Pancreas (tissue), 10 donors: ENCODE measurements around the gene SAMD8. TPM values are rescaled to one million over a fixed set of nuclear protein-coding genes. Genes with fewer than 3 reads are reported as not detected.
"Not testable (repeated sequence)": the region's sequence is repeated elsewhere in the genome, so short reads cannot be mapped to it uniquely, and the experiment has no call there.

Source experiments
- ATAC-seq, 4 donors: fragments of 200-7000 bp; cut with Tn5 transposase; one replicate each; pipeline versions ENCODE4 v1.8.0 to v1.9.1; 2020; ENCODE audit warnings: mild to moderate bottlenecking in 4 of 4, moderate library complexity in 4 of 4
- DNase-seq, 6 donors: peaks; one replicate each; pipeline ENCODE4 v3.0.0-alpha.2; 2020
- FAIRE-seq: peaks from 2 replicates; lab custom pipeline; 2012; peaks lifted over from hg19 to GRCh38; lab: Jason Lieb, UNC
- H3K27ac ChIP-seq, 4 donors: fragments of 200-600 bp; sonication (generic); 1 replicate in 3 of 4; 2 replicates in 1 of 4; pipeline versions ENCODE4 v1.5.0 to v1.8.0; 2020
- H3K27me3 ChIP-seq, 4 donors: fragments of 200-600 bp; one replicate each; pipeline ENCODE4 v1.8.0; 2021
- H3K36me3 ChIP-seq, 3 donors: fragments of 200-600 bp; sonication (generic) in 1 of 3; one replicate each; pipeline versions ENCODE4 v1.5.0 to v1.8.0; 2020 to 2021
- H3K4me1 ChIP-seq, 3 donors: fragments of 200-600 bp; one replicate each; pipeline ENCODE4 v1.8.0; 2021
- H3K4me3 ChIP-seq, 4 donors: fragments of 200-600 bp; sonication (generic) in 2 of 4; one replicate each; pipeline versions ENCODE4 v1.5.0 to v1.8.0; 2020 to 2021
- H3K9me3 ChIP-seq, 4 donors: fragments of 200-600 bp; one replicate each; pipeline ENCODE4 v1.8.0; 2021
- CTCF ChIP-seq, 4 donors: fragments of 200-600 bp; sonication (generic) in 3 of 4; IDR thresholded peaks; one replicate each; pipeline versions ENCODE4 v1.5.0 to v1.8.0; 2021; ENCODE audit warnings: antibody characterized with exemption in 4 of 4
- WGBS, 2 donors: extraction: QIAGEN DNeasy Blood & Tissue Kit; methylation state at CpG; one replicate each; pipeline ENCODE4 v1.1.7; 2013; 5-methylcytosine and 5-hydroxymethylcytosine counted together
- intact Hi-C, 3 donors: fragments of 100-400 bp; cut with DNase I; formaldehyde crosslinking; loops; one replicate each; pipeline versions ENCODE4 v1.11.1 to v1.14.2; 2022
- polyA plus RNA-seq, 2 donors: library from polyadenylated mRNA; stranded (reverse); fragments of 200-250 nt; gene quantifications; one replicate each; pipeline ENCODE4 v1.2.3, GENCODE V29; 2013
- total RNA-seq, 6 donors: library from RNA; stranded (reverse); fragmentation: NEBNext Ultra II Directional in 4 of 6; extraction: Animal tissue kit (Norgen Biotek cat#: 25700) in 4 of 6; gene quantifications; one replicate each; pipeline versions ENCODE4 v1.2.1 to v1.2.4, GENCODE V29; 2021 to 2023
- donor health status: healthy with polysubstance abuse.
- donor health status: DM: no; HTN: no; CAD: no; lungs with moderate emphysema.
- donor health status: DM: no; HTN: no; CAD: no.
- donor health status: control.
- donor health status: control.
- donor health status: Bipolar disorder and iron deficiency.
- donor health status: DM: yes; HTN: yes; CAD: no.
- donor health status: DM: no; HTN: no; CAD: no.
- donor health status: DM: no; HTN: no; CAD: no.
- donor health status: DM: yes; HTN: yes; CAD: no.

SAMD8 gene
- total and polyA plus RNA-seq, 8 donors = 2.1 to 10.1 (median 6.2) TPM

GRCh38 chr10:75180592-75180991 lies 69.1 kb downstream of the SAMD8 start:
- intact Hi-C loops = no loop called here
- 89 to 95% methylated on average over 2 of the region's 2 CpGs for WGBS, 2 donors
- FAIRE-seq = peak; percentile 34

GRCh38 chr10:75181073-75181472 lies 69.6 kb downstream of the SAMD8 start:
- Histone ChIP-seq H3K27ac (no peak overlapping the region), H3K9me3 (no peaks in the 10 kb centered on the region), H3K27me3 (no peaks in the 10 kb centered on the region), H3K36me3 (peaks cover 0 to 3% (median 0%) of the 10 kb centered on the region in 3 donors), H3K4me3 (no peak overlapping the region), H3K4me1 (no peaks in the 10 kb centered on the region)
- no peak for FAIRE-seq
- TF ChIP-seq CTCF (IDR thresholded peaks at IDR 0.05) = no peak
- ATAC-seq = no peak
- intact Hi-C loops = no loop called here
- 85 to 94% methylated on average over 1 of the region's 1 CpG for WGBS, 2 donors
- DNase-seq = no peak

More at GRCh38 chr10:75180592-75180991, 69.1 kb downstream of the SAMD8 start:
- no peak for TF ChIP-seq CTCF (IDR thresholded peaks at IDR 0.05)
- no peak overlapping the region for H3K27ac ChIP-seq
- no peaks in the 10 kb centered on the region for H3K4me1 ChIP-seq
- DNase-seq (no peak), ATAC-seq (peak in 1 of 4 donors; percentile 18)
- no peaks in the 10 kb centered on the region for H3K9me3 ChIP-seq
- H3K36me3 ChIP-seq = peaks cover 0 to 4% (median 0%) of the 10 kb centered on the region in 3 donors
- no peaks in the 10 kb centered on the region for H3K27me3 ChIP-seq
- no peak overlapping the region for H3K4me3 ChIP-seq

GRCh38 chr10:75186310-75186709 lies 74.9 kb downstream of the SAMD8 start:
- no peaks in the 10 kb centered on the region for H3K9me3 ChIP-seq
- WGBS, 2 donors = 62 to 72% methylated on average over 4 of the region's 4 CpGs
- no peak for DNase-seq
- no peak for TF ChIP-seq CTCF (IDR thresholded peaks at IDR 0.05)
- intact Hi-C loops = no loop called here
- H3K4me1 ChIP-seq = no peaks in the 10 kb centered on the region
- no peaks in the 10 kb centered on the region for H3K36me3 ChIP-seq
- FAIRE-seq = no peak
- no peak for ATAC-seq
- H3K27me3 ChIP-seq = no peaks in the 10 kb centered on the region
- no peak overlapping the region for H3K27ac ChIP-seq
- no peak overlapping the region for H3K4me3 ChIP-seq

GRCh38 chr10:75187961-75188426 lies 76.5 kb downstream of the SAMD8 start:
- DNase-seq = peak in 4 of 6 donors; percentile 44 to 74 (median 59)
- intact Hi-C loops = no loop called here
- FAIRE-seq = no peak
- Histone ChIP-seq H3K4me1 (peaks cover 0 to 12% (median 4%) of the 10 kb centered on the region in 3 donors), H3K4me3 (no peak overlapping the region), H3K9me3 (no peaks in the 10 kb centered on the region), H3K27me3 (no peaks in the 10 kb centered on the region), H3K27ac (peak overlapping the region in 2 of 4 donors; percentile 48 to 64), H3K36me3 (no peaks in the 10 kb centered on the region)
- WGBS, 2 donors = 48 to 61% methylated on average over 3 of the region's 3 CpGs
- peak; percentile 25 to 58 (median 40) for TF ChIP-seq CTCF (IDR thresholded peaks at IDR 0.05)
- ATAC-seq = peak; percentile 60 to 84 (median 76)

GRCh38 chr10:75188522-75188921 lies 77.1 kb downstream of the SAMD8 start:
- ATAC-seq, DNase-seq, intact Hi-C loops, H3K36me3 ChIP-seq, H3K4me3 ChIP-seq, FAIRE-seq, H3K9me3 ChIP-seq, H3K27me3 ChIP-seq: not testable (repeated sequence)
- WGBS, 2 donors = 82 to 87% methylated on average over 9 of the region's 9 CpGs
- Histone ChIP-seq H3K27ac (peak overlapping the region in 2 of 4 donors; percentile 48 to 64), H3K4me1 (peaks cover 0 to 12% (median 4%) of the 10 kb centered on the region in 3 donors)
